Measurements from ENCODE around the gene CH25H.
"Not testable (repeated sequence)": the region's sequence is repeated elsewhere in the genome, so short reads cannot be mapped to it uniquely, and the experiment has no call there.

Gene CH25H

DNA sequence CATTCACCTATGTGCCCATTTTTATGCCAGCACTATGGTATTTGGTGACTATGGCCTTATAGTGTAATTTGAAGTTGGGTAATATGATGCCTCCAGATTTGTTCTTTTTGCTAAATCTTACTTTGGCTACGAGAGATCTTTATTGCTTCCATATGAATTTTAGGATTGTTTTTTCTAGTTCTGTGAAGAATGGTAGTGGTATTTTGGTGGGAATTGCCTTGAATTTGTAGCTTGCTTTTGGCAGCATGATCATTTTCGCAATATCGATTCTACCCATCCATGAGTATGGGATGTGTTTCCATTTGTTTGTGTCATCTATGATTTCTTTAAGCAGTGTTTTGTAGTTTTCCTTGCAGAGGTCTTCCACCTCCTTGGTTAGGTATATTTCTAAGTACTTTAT is 15.8 kb downstream of the CH25H start:
- not testable (repeated sequence) for DNase-seq

- DNase-seq = no peak
These were observed 17.8 kb downstream of the CH25H start for GRCh38 chr10:89189211-89189734.

GRCh38 chr10:89185658-89186057 is 21.5 kb downstream of the CH25H start:
- no peak for DNase-seq

GRCh38 chr10:89184638-89185037 is 22.5 kb downstream of the CH25H start:
- no peak for DNase-seq

GRCh38 chr10:89183571-89183970 is 23.5 kb downstream of the CH25H start:
- no peak for DNase-seq

GRCh38 chr10:89182894-89183293 is 24.2 kb downstream of the CH25H start:
- DNase-seq = no peak

DNA sequence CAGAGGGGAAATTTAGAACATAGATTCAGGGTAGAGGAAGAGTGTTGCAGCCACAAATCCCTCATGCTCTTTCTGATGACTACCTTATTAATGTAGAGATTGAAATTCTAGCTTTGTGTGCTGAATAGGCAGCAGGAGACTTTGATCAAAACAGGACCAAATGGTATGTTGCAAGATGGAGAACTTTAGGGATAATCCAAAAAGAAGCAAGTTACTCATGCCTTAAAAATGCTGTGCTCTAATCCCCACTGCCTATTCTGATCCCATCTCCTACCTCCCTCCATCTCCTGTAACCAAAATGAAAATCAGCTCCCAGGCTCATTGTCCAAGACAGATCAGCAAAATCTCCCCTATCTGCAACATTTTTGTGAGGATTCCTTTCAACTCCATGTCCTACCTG is 31.3 kb downstream of the CH25H start:
- DNase-seq = no peak

GRCh38 chr10:89173075-89173474 is 34.0 kb downstream of the CH25H start:
- no peak for DNase-seq

DNA sequence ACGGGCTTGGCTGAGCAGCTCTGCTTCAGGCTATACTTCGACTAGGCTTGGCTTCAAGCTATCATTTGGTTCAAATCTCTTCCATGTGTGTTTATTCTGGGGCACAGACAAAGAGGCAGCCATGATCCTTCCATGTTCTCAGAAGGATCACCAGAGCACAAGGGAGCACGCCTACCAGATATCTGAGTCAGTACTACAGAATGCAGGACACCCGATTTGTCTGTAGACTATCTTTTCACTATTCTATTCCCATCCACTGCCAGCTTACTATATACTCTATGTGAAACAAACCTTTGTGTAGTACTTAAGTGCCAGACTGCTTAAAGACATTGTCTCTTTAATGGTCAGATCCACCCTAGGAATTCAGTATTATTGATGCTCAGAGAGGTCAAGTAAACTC is 35.1 kb downstream of the CH25H start:
- no peak for DNase-seq

GRCh38 chr10:89171263-89171872 is 35.7 kb downstream of the CH25H start:
- DNase-seq = no peak

GRCh38 chr10:89168354-89168900 is 38.7 kb downstream of the CH25H start:
- not testable (repeated sequence) for DNase-seq

GRCh38 chr10:89167915-89168314 is 39.2 kb downstream of the CH25H start:
- DNase-seq = no peak

DNA sequence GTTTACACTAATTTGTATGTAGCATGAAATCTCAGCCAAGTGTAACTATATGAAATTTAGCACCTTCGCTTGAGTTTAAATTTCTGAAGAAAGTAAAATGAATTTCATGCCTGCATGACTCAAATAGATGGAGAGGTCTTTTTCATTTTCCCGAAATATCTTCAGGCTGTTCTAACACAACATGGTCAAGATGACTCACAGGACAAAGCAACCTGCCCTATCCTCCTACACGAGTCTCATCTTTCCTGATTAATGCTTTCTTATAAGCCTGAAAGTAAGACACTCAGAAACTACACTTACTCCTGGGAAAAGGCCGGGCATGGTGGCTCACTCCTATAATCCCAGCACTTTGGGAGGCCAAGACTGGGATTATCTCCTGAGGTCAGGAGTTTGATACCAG is 41.2 kb downstream of the CH25H start:
- no peak for DNase-seq

DNA sequence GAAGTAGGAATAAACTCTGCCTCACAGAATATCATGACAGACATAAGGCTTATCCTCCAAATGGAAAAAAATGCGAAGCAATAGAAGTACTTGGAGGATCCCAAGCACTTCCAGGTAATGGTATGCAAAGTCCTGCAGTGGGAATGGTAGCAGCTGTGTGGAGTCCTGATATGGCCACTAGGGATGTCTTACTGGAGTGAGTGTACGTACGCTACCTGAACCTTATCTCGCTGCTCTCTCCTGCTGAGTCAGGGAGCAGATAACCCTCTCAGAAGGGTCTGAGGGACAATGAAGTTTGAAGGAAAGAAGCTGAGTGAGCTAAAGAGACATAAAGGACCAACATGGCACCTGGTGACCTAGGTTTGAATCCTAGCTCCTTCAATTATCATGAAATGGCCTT is 42.2 kb downstream of the CH25H start:
- DNase-seq = no peak

DNA sequence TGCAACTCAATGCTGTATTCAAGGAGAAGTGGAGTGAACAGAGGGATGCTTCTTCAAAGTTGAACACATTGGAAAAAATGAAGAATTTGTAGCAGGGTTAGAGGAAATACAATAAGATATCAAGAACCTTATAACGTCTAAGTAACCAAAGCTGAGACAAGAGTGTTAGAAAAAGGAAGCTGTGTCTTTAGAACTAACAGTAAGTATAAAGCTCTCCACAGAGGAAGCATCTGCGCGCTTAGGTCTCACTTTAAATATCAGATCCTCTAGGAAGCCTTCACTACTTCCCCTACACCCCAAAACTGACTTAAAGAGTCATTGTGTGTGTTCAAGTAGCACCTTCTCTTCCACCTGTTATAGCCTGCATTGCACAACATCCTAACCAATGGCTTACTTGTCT is 43.0 kb downstream of the CH25H start:
- no peak for DNase-seq

GRCh38 chr10:89163265-89163995 is 43.7 kb downstream of the CH25H start:
- no peak for DNase-seq

DNA sequence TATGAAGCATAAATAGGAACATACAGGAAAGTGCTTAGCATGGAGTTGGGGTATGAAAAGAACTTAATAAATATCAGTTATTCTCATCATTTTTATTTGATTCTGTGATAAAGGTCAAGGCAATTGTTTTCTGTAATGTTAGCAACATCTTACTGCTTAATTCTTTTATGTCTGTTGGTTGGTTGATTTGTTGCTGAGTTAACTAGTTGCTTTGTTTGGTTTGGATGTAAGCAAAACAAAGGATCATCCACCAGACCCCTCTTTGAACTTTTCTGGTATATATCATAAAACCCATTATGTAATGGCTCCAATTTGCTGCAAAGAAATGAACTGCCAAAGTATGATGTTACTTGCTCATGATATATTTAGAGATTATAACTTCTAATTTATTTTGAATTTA is 44.5 kb downstream of the CH25H start:
- no peak for DNase-seq

DNA sequence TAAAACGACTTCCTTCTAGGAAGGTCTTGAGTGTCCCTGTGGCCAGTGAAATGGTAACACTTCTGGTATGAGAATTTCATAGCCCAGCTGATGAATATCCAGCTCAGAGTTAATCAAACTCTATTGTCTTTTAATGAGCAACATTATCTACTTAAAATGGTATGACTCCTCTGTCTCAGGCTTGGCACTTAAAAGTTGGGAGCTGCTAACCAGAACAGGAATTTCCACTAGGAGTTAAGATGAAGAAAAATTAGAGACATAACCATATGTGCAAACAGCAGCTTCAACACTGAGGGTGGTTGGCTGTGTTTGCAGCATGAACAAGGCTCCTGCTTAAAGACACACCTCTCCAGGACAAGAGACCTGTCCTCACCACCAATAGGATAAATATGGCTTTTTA is 46.8 kb downstream of the CH25H start:
- DNase-seq = no peak

DNA sequence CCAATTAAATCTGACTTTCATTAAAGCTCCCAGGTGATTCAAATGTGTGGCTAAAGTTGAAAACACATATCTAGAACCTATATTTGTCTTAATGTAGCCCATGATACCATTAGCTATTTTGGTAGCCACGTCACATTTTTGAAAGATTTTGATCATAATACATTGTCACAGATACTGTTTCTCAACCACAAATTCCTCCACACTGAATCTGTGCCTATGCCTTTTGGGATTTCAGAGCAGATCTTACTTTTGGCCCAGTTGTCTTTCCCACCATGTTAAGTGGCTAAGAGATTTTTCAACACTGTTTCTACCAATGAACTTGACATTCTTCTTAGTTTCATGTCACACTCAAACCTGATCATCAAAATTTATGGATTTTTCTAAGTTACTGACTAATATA is 47.4 kb downstream of the CH25H start:
- DNase-seq = no peak

GRCh38 chr10:89159316-89159715 is 47.8 kb downstream of the CH25H start:
- DNase-seq = no peak

- DNase-seq = no peak
These were observed 48.7 kb downstream of the CH25H start for GRCh38 chr10:89158446-89158845.

- no peak for DNase-seq
These were observed 50.8 kb downstream of the CH25H start for GRCh38 chr10:89156161-89156835.
